T-helper 17 cell (primary cell): ENCODE data around the gene MYL11. TPM values are rescaled to one million over a fixed set of nuclear protein-coding genes. Genes with fewer than 3 reads are reported as not detected.
"Not testable (repeated sequence)": the region's sequence is repeated elsewhere in the genome, so short reads cannot be mapped to it uniquely, and the experiment has no call there.

Experiments used
- ATAC-seq: fragments of 150-1000 bp; cut with Tn5 transposase; 2 replicates; pipeline ENCODE4 v1.10.0; 2021; ENCODE audit warnings: mild to moderate bottlenecking, moderate library complexity
- DNase-seq, 3 donors: peaks; one replicate each; pipeline versions ENCODE4 v3.0.0 to v3.0.0-alpha.2; 2020 to 2021
- H3K9me3 ChIP-seq: one replicate; pipeline ENCODE4 v1.7.0; 2013; ENCODE audit warnings: low read length, mild to moderate bottlenecking; ENCODE audit not compliant: control insufficient read depth, poor library complexity, severe bottlenecking
- H3K27ac Mint-ChIP-seq: one replicate; pipeline ENCODE4 v1.8.0; 2022; ENCODE audit warnings: mild to moderate bottlenecking, moderate library complexity, mixed read lengths
- H3K27me3 Mint-ChIP-seq: one replicate; pipeline ENCODE4 v1.8.0; 2022; ENCODE audit warnings: mixed read lengths
- H3K36me3 Mint-ChIP-seq: one replicate; pipeline ENCODE4 v1.8.0; 2022; ENCODE audit warnings: low read depth, mixed read lengths
- H3K4me1 Mint-ChIP-seq: one replicate; pipeline ENCODE4 v1.8.0; 2022; ENCODE audit warnings: mild to moderate bottlenecking, mixed read lengths
- H3K4me3 Mint-ChIP-seq: one replicate; pipeline ENCODE4 v1.8.0; 2022; ENCODE audit warnings: mild to moderate bottlenecking, moderate library complexity, mixed read lengths
- total RNA-seq, 4 donors: library from RNA in 2 of 4; stranded (reverse) in 2 of 4; gene quantifications; one replicate each; pipeline ENCODE4 v1.2.3 and lab custom pipeline; 2022 to 2026

Gene MYL11
- total RNA-seq, 2 donors from 2014 or later = 1.8 TPM; not detected in 1

- peak overlapping the region; percentile 99 for H3K4me3 Mint-ChIP-seq
- DNase-seq (no peak), ATAC-seq (no peak)
- peaks cover 47% of the 10 kb centered on the region for H3K4me1 Mint-ChIP-seq
- H3K27me3 Mint-ChIP-seq = no peaks in the 10 kb centered on the region
- H3K9me3 ChIP-seq = no peaks in the 10 kb centered on the region
- H3K27ac Mint-ChIP-seq = peak overlapping the region; percentile 99
- peaks cover 2% of the 10 kb centered on the region for H3K36me3 Mint-ChIP-seq
Observed at GRCh38 chr16:30380803-30381208, 6.2 kb downstream of the MYL11 start.

DNA sequence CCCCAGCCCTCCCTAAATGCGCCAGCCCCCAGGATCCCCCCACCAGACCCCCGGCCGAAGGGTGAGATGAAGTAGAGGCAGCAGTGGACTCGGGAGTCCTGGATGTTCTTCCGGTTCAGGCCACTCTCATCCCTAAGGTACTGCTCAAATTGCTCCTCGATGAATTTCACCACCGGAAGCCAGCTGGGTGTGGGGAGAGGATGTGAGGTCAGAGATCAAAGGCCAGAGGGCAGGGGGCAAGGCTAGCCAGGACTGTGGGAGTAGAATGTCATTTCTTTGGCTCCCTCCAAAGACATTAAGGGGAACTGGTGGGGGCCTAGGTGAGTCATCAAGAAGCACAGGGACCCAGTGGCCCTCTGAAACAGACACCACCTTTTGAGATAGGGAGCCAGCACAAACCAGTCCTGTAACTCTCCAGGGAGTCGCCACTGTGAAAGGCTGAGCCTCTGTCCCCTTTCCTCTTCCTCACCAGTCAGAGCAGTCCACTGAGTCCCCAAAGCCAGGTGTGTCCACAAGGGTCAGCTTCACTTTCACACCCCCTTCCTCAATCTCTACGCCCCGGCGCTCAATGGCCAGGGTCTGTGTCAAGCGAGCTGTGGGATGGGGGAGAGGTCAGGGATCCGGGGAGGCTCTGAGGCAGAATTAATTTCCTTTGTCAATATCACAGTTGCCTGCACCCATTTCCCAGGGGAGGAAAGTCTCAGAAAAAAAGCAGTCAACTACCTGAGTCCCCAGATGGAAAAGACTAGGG lies 6.9 kb downstream of the MYL11 start:
- Mint-ChIP-seq H3K36me3 (peaks cover 2% of the 10 kb centered on the region), H3K4me3 (peak overlapping the region; percentile 99), H3K27ac (peak overlapping the region; percentile 99), H3K27me3 (no peaks in the 10 kb centered on the region), H3K4me1 (peaks cover 47% of the 10 kb centered on the region)
- no peak for ATAC-seq
- DNase-seq = no peak
- no peaks in the 10 kb centered on the region for H3K9me3 ChIP-seq

GRCh38 chr16:30382111-30382881 lies 7.7 kb downstream of the MYL11 start, which contains the start of gene SEPTIN1:
TSS of gene SEPTIN1 (minus strand) at chr16:30382561. CDS start at chr16:30382542, 19 bp downstream.
- peak within 1 kb of the TSS; percentile 99 for H3K4me3 Mint-ChIP-seq
- peak within 1 kb of the TSS; percentile 99 for H3K27ac Mint-ChIP-seq
- H3K4me1 Mint-ChIP-seq = peaks cover 45% of the 10 kb centered on the region
- DNase-seq (peak; percentile 54 to 63 (median 61)), ATAC-seq (peak; percentile 43)
- H3K9me3 ChIP-seq = no peaks in the 10 kb centered on the region
- H3K27me3 Mint-ChIP-seq = no peaks in the 10 kb centered on the region
- peaks cover 2% of the 10 kb centered on the region for H3K36me3 Mint-ChIP-seq

GRCh38 chr16:30383521-30383920 lies 8.9 kb downstream of the MYL11 start:
- ATAC-seq = no peak
- Mint-ChIP-seq H3K4me1 (peaks cover 38% of the 10 kb centered on the region), H3K4me3 (peak overlapping the region; percentile 99), H3K36me3 (no peaks in the 10 kb centered on the region), H3K27me3 (no peaks in the 10 kb centered on the region), H3K27ac (peak overlapping the region; percentile 99)
- no peak for DNase-seq
- no peaks in the 10 kb centered on the region for H3K9me3 ChIP-seq

GRCh38 chr16:30394592-30395154 lies 20.1 kb downstream of the MYL11 start:
- no peaks in the 10 kb centered on the region for H3K9me3 ChIP-seq
- Mint-ChIP-seq H3K4me3 (peak overlapping the region; percentile 94), H3K36me3 (peaks cover 3% of the 10 kb centered on the region), H3K27me3 (no peaks in the 10 kb centered on the region), H3K27ac (peak overlapping the region; percentile 84), H3K4me1 (peaks cover 23% of the 10 kb centered on the region)
- DNase-seq (no peak), ATAC-seq (no peak)

GRCh38 chr16:30395155-30395991 lies 20.8 kb downstream of the MYL11 start, which contains the start of gene ZNF48:
TSS of gene ZNF48 (plus strand) at chr16:30395420. CDS start at chr16:30395795, 375 bp downstream.
- ATAC-seq (peak; percentile 80), DNase-seq (peak; percentile 33 to 46 (median 45))
- H3K9me3 ChIP-seq = no peaks in the 10 kb centered on the region
- Mint-ChIP-seq H3K27ac (peak within 1 kb of the TSS; percentile 90), H3K27me3 (no peaks in the 10 kb centered on the region), H3K4me1 (peaks cover 26% of the 10 kb centered on the region), H3K4me3 (peak within 1 kb of the TSS; percentile 94), H3K36me3 (peaks cover 3% of the 10 kb centered on the region)

GRCh38 chr16:30395992-30396585 lies 21.5 kb downstream of the MYL11 start:
- Mint-ChIP-seq H3K4me1 (peaks cover 30% of the 10 kb centered on the region), H3K27me3 (no peaks in the 10 kb centered on the region), H3K27ac (peak overlapping the region; percentile 90), H3K36me3 (peaks cover 3% of the 10 kb centered on the region), H3K4me3 (peak overlapping the region; percentile 94)
- ATAC-seq (no peak), DNase-seq (no peak)
- H3K9me3 ChIP-seq = no peaks in the 10 kb centered on the region

GRCh38 chr16:30396627-30397026 lies 22.0 kb downstream of the MYL11 start:
- H3K27me3 Mint-ChIP-seq, H3K36me3 Mint-ChIP-seq, H3K9me3 ChIP-seq, DNase-seq, ATAC-seq: not testable (repeated sequence)
- Mint-ChIP-seq H3K4me1 (peaks cover 35% of the 10 kb centered on the region), H3K27ac (peak overlapping the region; percentile 90), H3K4me3 (peak overlapping the region; percentile 94)

- H3K27ac Mint-ChIP-seq = peak overlapping the region; percentile 90
Observed at GRCh38 chr16:30397056-30397455, 22.5 kb downstream of the MYL11 start.

GRCh38 chr16:30397776-30398660 lies 23.4 kb downstream of the MYL11 start:
- H3K27ac Mint-ChIP-seq = peak overlapping the region; percentile 90
- peaks cover 37% of the 10 kb centered on the region for H3K4me1 Mint-ChIP-seq

More at GRCh38 chr16:30397056-30397455, 22.5 kb downstream of the MYL11 start:
- ATAC-seq (no peak), DNase-seq (no peak)
- peak overlapping the region; percentile 94 for H3K4me3 Mint-ChIP-seq
- no peaks in the 10 kb centered on the region for H3K9me3 ChIP-seq
- H3K36me3 Mint-ChIP-seq = peaks cover 3% of the 10 kb centered on the region
- H3K27me3 Mint-ChIP-seq = no peaks in the 10 kb centered on the region
- H3K4me1 Mint-ChIP-seq = peaks cover 37% of the 10 kb centered on the region

GRCh38 chr16:30398661-30399434 lies 24.2 kb downstream of the MYL11 start:
- no peaks in the 10 kb centered on the region for H3K9me3 ChIP-seq
- DNase-seq = no peak
- ATAC-seq = no peak
- H3K36me3 Mint-ChIP-seq = peaks cover 3% of the 10 kb centered on the region
- peak overlapping the region; percentile 90 for H3K4me3 Mint-ChIP-seq
- H3K27me3 Mint-ChIP-seq = no peaks in the 10 kb centered on the region
- H3K27ac Mint-ChIP-seq = peak overlapping the region; percentile 93
- peaks cover 37% of the 10 kb centered on the region for H3K4me1 Mint-ChIP-seq

More at GRCh38 chr16:30397776-30398660, 23.4 kb downstream of the MYL11 start:
- ATAC-seq = no peak
- Mint-ChIP-seq H3K36me3 (peaks cover 3% of the 10 kb centered on the region), H3K27me3 (no peaks in the 10 kb centered on the region), H3K4me3 (no peak overlapping the region)
- H3K9me3 ChIP-seq = no peaks in the 10 kb centered on the region
- no peak for DNase-seq
